WTC11 (cell line): ENCODE measurements around the gene BDH2. TPM values are rescaled to one million over a fixed set of nuclear protein-coding genes. Genes with fewer than 3 reads are reported as not detected.

Experiments used
- ATAC-seq: fragments of 200-7000 bp; cut with Tn5 transposase; 2 replicates; pipeline ENCODE4 v1.10.0; 2021; ENCODE audit warnings: mild to moderate bottlenecking, moderate library complexity
- CTCF ChIA-PET: fragments of 300-600 bp; sonication (Branson Sonifier 250); formaldehyde crosslinking; loops from one replicate; lab custom pipeline; 2021; ENCODE audit warnings: antibody characterized with exemption; lab: Charles Lee
- POLR2A ChIA-PET: fragments of 350-600 bp; sonication (Branson Sonifier 250); formaldehyde crosslinking; loops from one replicate; lab custom pipeline; 2021; ENCODE audit warnings: antibody characterized with exemption; lab: Charles Lee
- DNase-seq: peaks from one replicate; pipeline ENCODE4 v3.0.0; 2021; ENCODE audit warnings: low spot score
- H3K27ac Mint-ChIP-seq: 2 replicates; pipeline ENCODE4 v1.8.0; 2021; ENCODE audit warnings: mixed read lengths
- H3K27me3 Mint-ChIP-seq: 2 replicates; pipeline ENCODE4 v1.8.0; 2021; ENCODE audit warnings: low read depth, mild to moderate bottlenecking, moderate library complexity, mixed read lengths
- H3K36me3 Mint-ChIP-seq: 2 replicates; pipeline ENCODE4 v1.8.0; 2021; ENCODE audit warnings: mixed read lengths
- H3K4me1 Mint-ChIP-seq: 2 replicates; pipeline ENCODE4 v1.8.0; 2022; ENCODE audit warnings: mixed read lengths
- H3K4me3 Mint-ChIP-seq: 2 replicates; pipeline ENCODE4 v1.8.0; 2021; ENCODE audit warnings: mild to moderate bottlenecking, moderate library complexity, mixed read lengths
- H3K9me3 Mint-ChIP-seq: 2 replicates; pipeline ENCODE4 v1.8.0; 2021; ENCODE audit warnings: mixed read lengths
- EMX1 ChIP-seq: fragments of 250-450 bp; sonication (Bioruptor Pico); IDR thresholded peaks from 2 replicates; pipeline ENCODE4 v1.8.0; 2021; ENCODE audit warnings: mild to moderate bottlenecking
- GRHL2 ChIP-seq: fragments of 250-450 bp; sonication (Bioruptor Pico); IDR thresholded peaks from 2 replicates; pipeline ENCODE4 v1.8.0; 2022; ENCODE audit warnings: mild to moderate bottlenecking, moderate library complexity; ENCODE audit not compliant: insufficient replicate concordance, severe bottlenecking
- NFYB ChIP-seq: sonication (generic); formaldehyde crosslinking; conservative IDR thresholded peaks from 2 replicates; pipeline ENCODE4 v1.8.0; 2022; ENCODE audit warnings: low read depth, missing genetic modification reagents
- PRRX2 ChIP-seq: fragments of 250-450 bp; sonication (Bioruptor Pico); IDR thresholded peaks from 2 replicates; pipeline ENCODE4 v1.8.0; 2021; ENCODE audit warnings: mild to moderate bottlenecking
- TEAD1 ChIP-seq: sonication (generic); formaldehyde crosslinking; IDR thresholded peaks from 2 replicates; pipeline ENCODE4 v1.8.0; 2022; ENCODE audit warnings: mild to moderate bottlenecking, missing genetic modification reagents
- ZBTB21 ChIP-seq: sonication (generic); formaldehyde crosslinking; IDR thresholded peaks from 2 replicates; pipeline ENCODE4 v1.8.1; 2023; ENCODE audit warnings: mild to moderate bottlenecking, missing genetic modification reagents, borderline replicate concordance
- ZNF219 ChIP-seq: sonication (generic); formaldehyde crosslinking; IDR thresholded peaks from 2 replicates; pipeline ENCODE4 v1.8.0; 2023; ENCODE audit warnings: missing genetic modification reagents, mild to moderate bottlenecking, borderline replicate concordance
- total RNA-seq: library from RNA; stranded (reverse); gene quantifications from 3 replicates; pipeline ENCODE4 v1.2.3, GENCODE V29; 2021
- TF ChIP-seq, protein P1 (sequence below): sonication (generic); formaldehyde crosslinking; conservative IDR thresholded peaks from 2 replicates; pipeline ENCODE4 v1.8.1; 2023; ENCODE audit warnings: mild to moderate bottlenecking, low read depth, missing genetic modification reagents, moderate library complexity
- TF ChIP-seq, protein P2 (sequence below): fragments of 250-450 bp; sonication (Bioruptor Pico); IDR thresholded peaks from 2 replicates; pipeline ENCODE4 v1.9.0; 2021; ENCODE audit warnings: mild to moderate bottlenecking
- TF ChIP-seq, protein P3 (sequence below): sonication (generic); formaldehyde crosslinking; IDR thresholded peaks from 2 replicates; pipeline ENCODE4 v1.8.0; 2023; ENCODE audit warnings: missing genetic modification reagents, mild to moderate bottlenecking, borderline replicate concordance
- TF ChIP-seq, protein P4 (sequence below): sonication (generic); formaldehyde crosslinking; IDR thresholded peaks from 2 replicates; pipeline ENCODE4 v1.8.1; 2022; ENCODE audit warnings: low read depth, mild to moderate bottlenecking, moderate library complexity, missing genetic modification reagents, borderline replicate concordance
- TF ChIP-seq, protein P5 (sequence below): sonication (generic); formaldehyde crosslinking; IDR thresholded peaks from 2 replicates; pipeline ENCODE4 v1.8.0; 2023; ENCODE audit warnings: missing genetic modification reagents
- TF ChIP-seq, protein P6 (sequence below): sonication (generic); formaldehyde crosslinking; IDR thresholded peaks from 2 replicates; pipeline ENCODE4 v1.8.0; 2022; ENCODE audit warnings: missing genetic modification reagents
- TF ChIP-seq, protein P7 (sequence below): fragments of 200-600 bp; IDR thresholded peaks from 2 replicates; pipeline ENCODE4 v1.8.0; 2022; ENCODE audit warnings: antibody characterized with exemption
- TF ChIP-seq, protein P8 (sequence below): fragments of 250-450 bp; sonication (Bioruptor Pico); conservative IDR thresholded peaks from 2 replicates; pipeline ENCODE4 v1.9.0; 2021; ENCODE audit warnings: mild to moderate bottlenecking

BDH2 gene
- total RNA-seq, 1 experiment from 2014 or later = 39.6 TPM

DNA sequence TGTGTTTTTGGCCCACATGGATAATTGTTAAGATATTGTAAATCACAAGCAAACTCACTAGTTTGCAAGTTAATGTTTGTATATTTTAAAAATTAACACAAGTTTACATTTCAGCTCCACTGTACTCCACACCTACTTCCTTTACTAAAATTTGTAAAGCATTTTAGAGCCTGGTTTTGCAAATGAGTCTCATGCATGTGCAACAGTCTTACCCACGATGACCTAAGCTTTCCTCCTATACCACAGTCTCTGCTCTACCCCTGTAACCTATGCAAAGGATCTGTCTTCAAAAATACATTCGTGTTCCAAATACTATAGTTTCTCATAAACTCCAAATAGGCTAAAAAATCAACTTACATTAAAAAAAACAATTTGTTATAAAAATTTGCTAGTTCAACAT is 10.2 kb downstream of the BDH2 start (continued):
- TF ChIP-seq, protein P1, sequence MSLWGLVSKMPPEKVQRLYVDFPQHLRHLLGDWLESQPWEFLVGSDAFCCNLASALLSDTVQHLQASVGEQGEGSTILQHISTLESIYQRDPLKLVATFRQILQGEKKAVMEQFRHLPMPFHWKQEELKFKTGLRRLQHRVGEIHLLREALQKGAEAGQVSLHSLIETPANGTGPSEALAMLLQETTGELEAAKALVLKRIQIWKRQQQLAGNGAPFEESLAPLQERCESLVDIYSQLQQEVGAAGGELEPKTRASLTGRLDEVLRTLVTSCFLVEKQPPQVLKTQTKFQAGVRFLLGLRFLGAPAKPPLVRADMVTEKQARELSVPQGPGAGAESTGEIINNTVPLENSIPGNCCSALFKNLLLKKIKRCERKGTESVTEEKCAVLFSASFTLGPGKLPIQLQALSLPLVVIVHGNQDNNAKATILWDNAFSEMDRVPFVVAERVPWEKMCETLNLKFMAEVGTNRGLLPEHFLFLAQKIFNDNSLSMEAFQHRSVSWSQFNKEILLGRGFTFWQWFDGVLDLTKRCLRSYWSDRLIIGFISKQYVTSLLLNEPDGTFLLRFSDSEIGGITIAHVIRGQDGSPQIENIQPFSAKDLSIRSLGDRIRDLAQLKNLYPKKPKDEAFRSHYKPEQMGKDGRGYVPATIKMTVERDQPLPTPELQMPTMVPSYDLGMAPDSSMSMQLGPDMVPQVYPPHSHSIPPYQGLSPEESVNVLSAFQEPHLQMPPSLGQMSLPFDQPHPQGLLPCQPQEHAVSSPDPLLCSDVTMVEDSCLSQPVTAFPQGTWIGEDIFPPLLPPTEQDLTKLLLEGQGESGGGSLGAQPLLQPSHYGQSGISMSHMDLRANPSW = no peak
- TF ChIP-seq ZNF219 = no peak
- no peak for TF ChIP-seq TEAD1 (CRISPR knock-in tag)
- TF ChIP-seq, protein P2, sequence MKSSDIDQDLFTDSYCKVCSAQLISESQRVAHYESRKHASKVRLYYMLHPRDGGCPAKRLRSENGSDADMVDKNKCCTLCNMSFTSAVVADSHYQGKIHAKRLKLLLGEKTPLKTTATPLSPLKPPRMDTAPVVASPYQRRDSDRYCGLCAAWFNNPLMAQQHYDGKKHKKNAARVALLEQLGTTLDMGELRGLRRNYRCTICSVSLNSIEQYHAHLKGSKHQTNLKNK (CRISPR knock-in tag) = no peak
- TF ChIP-seq ZBTB21 (CRISPR knock-in tag) = no peak
- TF ChIP-seq GRHL2 (CRISPR knock-in tag) = no peak
- no peak for TF ChIP-seq EMX1
- TF ChIP-seq, protein P3, sequence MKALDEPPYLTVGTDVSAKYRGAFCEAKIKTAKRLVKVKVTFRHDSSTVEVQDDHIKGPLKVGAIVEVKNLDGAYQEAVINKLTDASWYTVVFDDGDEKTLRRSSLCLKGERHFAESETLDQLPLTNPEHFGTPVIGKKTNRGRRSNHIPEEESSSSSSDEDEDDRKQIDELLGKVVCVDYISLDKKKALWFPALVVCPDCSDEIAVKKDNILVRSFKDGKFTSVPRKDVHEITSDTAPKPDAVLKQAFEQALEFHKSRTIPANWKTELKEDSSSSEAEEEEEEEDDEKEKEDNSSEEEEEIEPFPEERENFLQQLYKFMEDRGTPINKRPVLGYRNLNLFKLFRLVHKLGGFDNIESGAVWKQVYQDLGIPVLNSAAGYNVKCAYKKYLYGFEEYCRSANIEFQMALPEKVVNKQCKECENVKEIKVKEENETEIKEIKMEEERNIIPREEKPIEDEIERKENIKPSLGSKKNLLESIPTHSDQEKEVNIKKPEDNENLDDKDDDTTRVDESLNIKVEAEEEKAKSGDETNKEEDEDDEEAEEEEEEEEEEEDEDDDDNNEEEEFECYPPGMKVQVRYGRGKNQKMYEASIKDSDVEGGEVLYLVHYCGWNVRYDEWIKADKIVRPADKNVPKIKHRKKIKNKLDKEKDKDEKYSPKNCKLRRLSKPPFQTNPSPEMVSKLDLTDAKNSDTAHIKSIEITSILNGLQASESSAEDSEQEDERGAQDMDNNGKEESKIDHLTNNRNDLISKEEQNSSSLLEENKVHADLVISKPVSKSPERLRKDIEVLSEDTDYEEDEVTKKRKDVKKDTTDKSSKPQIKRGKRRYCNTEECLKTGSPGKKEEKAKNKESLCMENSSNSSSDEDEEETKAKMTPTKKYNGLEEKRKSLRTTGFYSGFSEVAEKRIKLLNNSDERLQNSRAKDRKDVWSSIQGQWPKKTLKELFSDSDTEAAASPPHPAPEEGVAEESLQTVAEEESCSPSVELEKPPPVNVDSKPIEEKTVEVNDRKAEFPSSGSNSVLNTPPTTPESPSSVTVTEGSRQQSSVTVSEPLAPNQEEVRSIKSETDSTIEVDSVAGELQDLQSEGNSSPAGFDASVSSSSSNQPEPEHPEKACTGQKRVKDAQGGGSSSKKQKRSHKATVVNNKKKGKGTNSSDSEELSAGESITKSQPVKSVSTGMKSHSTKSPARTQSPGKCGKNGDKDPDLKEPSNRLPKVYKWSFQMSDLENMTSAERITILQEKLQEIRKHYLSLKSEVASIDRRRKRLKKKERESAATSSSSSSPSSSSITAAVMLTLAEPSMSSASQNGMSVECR (CRISPR knock-in tag) = no peak

DNA sequence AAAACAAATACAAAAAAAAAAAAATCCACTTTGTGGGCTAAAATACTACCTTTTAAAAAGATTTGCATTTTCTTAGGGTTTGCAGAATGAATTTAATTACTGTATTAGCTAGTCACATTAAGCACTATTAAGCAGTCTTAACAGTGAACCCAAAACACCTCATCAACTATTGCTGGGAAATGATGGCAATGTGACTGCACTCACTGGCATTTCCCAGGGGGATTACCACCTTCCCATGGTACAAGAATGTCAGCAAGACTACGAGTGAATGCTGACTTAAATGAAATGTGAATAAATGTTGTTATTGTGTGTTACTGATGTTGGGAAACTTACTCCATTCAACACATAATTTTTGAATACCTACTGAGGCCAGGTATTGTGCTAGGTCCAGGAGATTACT is 13.1 kb downstream of the BDH2 start:
- CTCF ChIA-PET = no interaction called here
- Mint-ChIP-seq H3K4me1 (no peaks in the 10 kb centered on the region), H3K36me3 (peaks cover 21% of the 10 kb centered on the region), H3K9me3 (no peaks in the 10 kb centered on the region), H3K4me3 (no peak overlapping the region), H3K27me3 (no peaks in the 10 kb centered on the region), H3K27ac (no peak overlapping the region)
- POLR2A ChIA-PET = no interaction called here
- ATAC-seq = no peak
- DNase-seq = no peak
- TF ChIP-seq, protein P4, sequence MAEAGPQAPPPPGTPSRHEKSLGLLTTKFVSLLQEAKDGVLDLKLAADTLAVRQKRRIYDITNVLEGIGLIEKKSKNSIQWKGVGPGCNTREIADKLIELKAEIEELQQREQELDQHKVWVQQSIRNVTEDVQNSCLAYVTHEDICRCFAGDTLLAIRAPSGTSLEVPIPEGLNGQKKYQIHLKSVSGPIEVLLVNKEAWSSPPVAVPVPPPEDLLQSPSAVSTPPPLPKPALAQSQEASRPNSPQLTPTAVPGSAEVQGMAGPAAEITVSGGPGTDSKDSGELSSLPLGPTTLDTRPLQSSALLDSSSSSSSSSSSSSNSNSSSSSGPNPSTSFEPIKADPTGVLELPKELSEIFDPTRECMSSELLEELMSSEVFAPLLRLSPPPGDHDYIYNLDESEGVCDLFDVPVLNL (CRISPR knock-in tag) = no peak
- TF ChIP-seq PRRX2 = no peak
- no peak for TF ChIP-seq NFYB (CRISPR knock-in tag)
- TF ChIP-seq, protein P5, sequence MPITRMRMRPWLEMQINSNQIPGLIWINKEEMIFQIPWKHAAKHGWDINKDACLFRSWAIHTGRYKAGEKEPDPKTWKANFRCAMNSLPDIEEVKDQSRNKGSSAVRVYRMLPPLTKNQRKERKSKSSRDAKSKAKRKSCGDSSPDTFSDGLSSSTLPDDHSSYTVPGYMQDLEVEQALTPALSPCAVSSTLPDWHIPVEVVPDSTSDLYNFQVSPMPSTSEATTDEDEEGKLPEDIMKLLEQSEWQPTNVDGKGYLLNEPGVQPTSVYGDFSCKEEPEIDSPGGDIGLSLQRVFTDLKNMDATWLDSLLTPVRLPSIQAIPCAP (CRISPR knock-in tag) = no peak
- TF ChIP-seq, protein P6, sequence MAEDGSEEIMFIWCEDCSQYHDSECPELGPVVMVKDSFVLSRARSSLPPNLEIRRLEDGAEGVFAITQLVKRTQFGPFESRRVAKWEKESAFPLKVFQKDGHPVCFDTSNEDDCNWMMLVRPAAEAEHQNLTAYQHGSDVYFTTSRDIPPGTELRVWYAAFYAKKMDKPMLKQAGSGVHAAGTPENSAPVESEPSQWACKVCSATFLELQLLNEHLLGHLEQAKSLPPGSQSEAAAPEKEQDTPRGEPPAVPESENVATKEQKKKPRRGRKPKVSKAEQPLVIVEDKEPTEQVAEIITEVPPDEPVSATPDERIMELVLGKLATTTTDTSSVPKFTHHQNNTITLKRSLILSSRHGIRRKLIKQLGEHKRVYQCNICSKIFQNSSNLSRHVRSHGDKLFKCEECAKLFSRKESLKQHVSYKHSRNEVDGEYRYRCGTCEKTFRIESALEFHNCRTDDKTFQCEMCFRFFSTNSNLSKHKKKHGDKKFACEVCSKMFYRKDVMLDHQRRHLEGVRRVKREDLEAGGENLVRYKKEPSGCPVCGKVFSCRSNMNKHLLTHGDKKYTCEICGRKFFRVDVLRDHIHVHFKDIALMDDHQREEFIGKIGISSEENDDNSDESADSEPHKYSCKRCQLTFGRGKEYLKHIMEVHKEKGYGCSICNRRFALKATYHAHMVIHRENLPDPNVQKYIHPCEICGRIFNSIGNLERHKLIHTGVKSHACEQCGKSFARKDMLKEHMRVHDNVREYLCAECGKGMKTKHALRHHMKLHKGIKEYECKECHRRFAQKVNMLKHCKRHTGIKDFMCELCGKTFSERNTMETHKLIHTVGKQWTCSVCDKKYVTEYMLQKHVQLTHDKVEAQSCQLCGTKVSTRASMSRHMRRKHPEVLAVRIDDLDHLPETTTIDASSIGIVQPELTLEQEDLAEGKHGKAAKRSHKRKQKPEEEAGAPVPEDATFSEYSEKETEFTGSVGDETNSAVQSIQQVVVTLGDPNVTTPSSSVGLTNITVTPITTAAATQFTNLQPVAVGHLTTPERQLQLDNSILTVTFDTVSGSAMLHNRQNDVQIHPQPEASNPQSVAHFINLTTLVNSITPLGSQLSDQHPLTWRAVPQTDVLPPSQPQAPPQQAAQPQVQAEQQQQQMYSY (CRISPR knock-in tag) = no peak
- TF ChIP-seq, protein P7, sequence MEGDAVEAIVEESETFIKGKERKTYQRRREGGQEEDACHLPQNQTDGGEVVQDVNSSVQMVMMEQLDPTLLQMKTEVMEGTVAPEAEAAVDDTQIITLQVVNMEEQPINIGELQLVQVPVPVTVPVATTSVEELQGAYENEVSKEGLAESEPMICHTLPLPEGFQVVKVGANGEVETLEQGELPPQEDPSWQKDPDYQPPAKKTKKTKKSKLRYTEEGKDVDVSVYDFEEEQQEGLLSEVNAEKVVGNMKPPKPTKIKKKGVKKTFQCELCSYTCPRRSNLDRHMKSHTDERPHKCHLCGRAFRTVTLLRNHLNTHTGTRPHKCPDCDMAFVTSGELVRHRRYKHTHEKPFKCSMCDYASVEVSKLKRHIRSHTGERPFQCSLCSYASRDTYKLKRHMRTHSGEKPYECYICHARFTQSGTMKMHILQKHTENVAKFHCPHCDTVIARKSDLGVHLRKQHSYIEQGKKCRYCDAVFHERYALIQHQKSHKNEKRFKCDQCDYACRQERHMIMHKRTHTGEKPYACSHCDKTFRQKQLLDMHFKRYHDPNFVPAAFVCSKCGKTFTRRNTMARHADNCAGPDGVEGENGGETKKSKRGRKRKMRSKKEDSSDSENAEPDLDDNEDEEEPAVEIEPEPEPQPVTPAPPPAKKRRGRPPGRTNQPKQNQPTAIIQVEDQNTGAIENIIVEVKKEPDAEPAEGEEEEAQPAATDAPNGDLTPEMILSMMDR = no peak
- TF ChIP-seq, protein P8, sequence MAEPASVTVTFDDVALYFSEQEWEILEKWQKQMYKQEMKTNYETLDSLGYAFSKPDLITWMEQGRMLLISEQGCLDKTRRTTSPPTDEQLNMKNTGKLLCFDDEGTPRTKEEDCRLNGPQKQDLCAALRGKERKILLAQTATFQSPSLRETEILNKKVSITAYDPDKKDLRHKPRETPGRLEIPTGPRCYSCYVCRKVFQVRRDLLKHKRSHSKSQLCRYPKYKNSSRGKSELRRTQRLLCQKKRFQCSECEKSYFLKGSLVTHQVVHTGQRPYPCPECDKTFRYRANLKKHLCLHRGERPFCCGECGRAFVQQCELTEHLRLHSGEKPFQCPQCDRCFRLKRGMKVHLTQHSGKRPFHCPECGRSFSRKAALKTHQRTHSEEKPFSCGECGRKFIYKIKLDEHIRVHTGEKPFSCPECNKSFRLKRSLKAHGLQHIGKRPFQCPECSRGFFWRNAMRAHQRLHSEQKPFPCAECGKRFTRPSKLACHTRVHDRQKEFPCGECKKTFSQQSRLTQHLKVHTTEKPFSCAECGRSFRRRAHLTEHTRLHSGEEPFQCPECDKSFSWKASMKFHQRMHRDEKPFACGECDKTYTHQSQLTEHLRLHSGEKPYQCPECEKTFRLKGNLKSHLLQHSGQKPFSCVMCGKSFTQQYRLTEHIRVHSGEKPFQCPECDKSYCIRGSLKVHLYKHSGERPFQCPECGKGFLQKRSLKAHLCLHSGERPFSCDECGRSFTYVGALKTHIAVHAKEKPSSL = no peak
